Large intestine (tissue), 3 donors: ENCODE results near the gene ABL1. TPM values are rescaled to one million over a fixed set of nuclear protein-coding genes. Genes with fewer than 3 reads are reported as not detected.

Experiments used
- DNase-seq, 2 donors: peaks; one replicate each; pipeline versions ENCODE4 v3.0.0 to v3.0.0-alpha.2; 2013
- H3K27ac ChIP-seq: one replicate; pipeline ENCODE4 v1.5.1; 2013; ENCODE audit warnings: low read length
- H3K27me3 ChIP-seq: 2 replicates; pipeline ENCODE4 v1.6.1; 2013; ENCODE audit warnings: low read length; ENCODE audit not compliant: control insufficient read depth, insufficient read depth
- H3K36me3 ChIP-seq: 2 replicates; pipeline ENCODE4 v1.6.1; 2013; ENCODE audit warnings: low read length; ENCODE audit not compliant: control insufficient read depth, insufficient read depth
- H3K4me1 ChIP-seq: one replicate; pipeline ENCODE4 v1.6.1; 2013; ENCODE audit warnings: low read length; ENCODE audit not compliant: control insufficient read depth, insufficient read depth
- H3K4me3 ChIP-seq: one replicate; pipeline ENCODE4 v1.5.1; 2013; ENCODE audit warnings: low read length
- H3K9me3 ChIP-seq: one replicate; pipeline ENCODE4 v1.6.1; 2013; ENCODE audit warnings: mild to moderate bottlenecking, low read depth, low read length, moderate library complexity; ENCODE audit not compliant: control insufficient read depth
- WGBS: methylation state at CpG from one replicate; pipeline ENCODE4 v1.1.5; 2013; ENCODE audit warnings: low lambda C conversion rate; ENCODE audit not compliant: insufficient coverage; 5-methylcytosine and 5-hydroxymethylcytosine counted together
- polyA plus RNA-seq: library from polyadenylated mRNA; unstranded; fragments of 120-200 nt; gene quantifications from one replicate; pipeline ENCODE4 v1.2.1, GENCODE V29; 2013

ABL1 gene
- polyA plus RNA-seq, 1 donor: 50.9 TPM

- Histone ChIP-seq H3K36me3 (peaks cover 64% of the 10 kb centered on the region), H3K27ac (no peak overlapping the region), H3K27me3 (no peaks in the 10 kb centered on the region), H3K4me1 (no peaks in the 10 kb centered on the region), H3K4me3 (no peak overlapping the region), H3K9me3 (no peaks in the 10 kb centered on the region)
- no peak for DNase-seq
- no CpG with 5 or more reads among the region's 15 CpGs for WGBS
Measured at GRCh38 chr9:130872093-130872492, 37.0 kb downstream of the ABL1 start.

DNA sequence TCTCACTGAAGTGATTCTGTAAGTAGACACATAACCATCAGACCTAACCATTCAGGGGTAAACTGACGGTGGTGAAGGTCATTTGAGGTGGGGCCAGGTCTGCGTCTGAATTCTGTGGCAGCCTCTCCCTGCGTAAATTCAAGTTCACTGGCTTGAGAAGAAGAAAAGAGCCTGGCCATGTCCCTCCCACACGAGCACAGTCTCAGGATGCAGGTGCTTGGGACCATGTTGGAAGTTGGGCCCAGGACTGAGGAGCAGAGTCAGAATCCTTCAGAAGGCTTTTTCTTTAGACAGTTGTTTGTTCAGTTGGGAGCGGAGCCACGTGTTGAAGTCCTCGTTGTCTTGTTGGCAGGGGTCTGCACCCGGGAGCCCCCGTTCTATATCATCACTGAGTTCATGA, 37.5 kb downstream of the ABL1 start:
- WGBS: no CpG with 5 or more reads among the region's 9 CpGs
- no peak for DNase-seq
- H3K27ac ChIP-seq: no peak overlapping the region

DNA sequence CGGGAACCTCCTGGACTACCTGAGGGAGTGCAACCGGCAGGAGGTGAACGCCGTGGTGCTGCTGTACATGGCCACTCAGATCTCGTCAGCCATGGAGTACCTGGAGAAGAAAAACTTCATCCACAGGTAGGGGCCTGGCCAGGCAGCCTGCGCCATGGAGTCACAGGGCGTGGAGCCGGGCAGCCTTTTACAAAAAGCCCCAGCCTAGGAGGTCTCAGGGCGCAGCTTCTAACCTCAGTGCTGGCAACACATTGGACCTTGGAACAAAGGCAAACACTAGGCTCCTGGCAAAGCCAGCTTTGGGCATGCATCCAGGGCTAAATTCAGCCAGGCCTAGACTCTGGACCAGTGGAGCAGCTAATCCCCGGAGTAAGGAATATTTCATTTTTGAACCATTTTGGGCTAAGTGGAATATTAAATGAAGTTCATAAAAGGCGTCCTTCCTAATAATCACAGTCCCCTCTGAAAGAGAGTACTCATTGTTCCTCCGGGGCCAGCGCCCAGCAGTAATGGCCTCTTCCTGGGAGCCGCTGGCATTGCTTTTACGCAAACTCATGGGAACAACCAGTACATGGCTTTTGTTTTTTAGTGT, 38.0 kb downstream of the ABL1 start:
- H3K36me3 ChIP-seq: peaks cover 63% of the 10 kb centered on the region
- H3K9me3 ChIP-seq: no peaks in the 10 kb centered on the region
- H3K27me3 ChIP-seq: no peaks in the 10 kb centered on the region
- no peak overlapping the region for H3K27ac ChIP-seq
- no peaks in the 10 kb centered on the region for H3K4me1 ChIP-seq
- DNase-seq: no peak
- H3K4me3 ChIP-seq: no peak overlapping the region
- WGBS: 93% methylated on average over 3 of the region's 15 CpGs

More for the DNA sequence above, 37.5 kb downstream of the ABL1 start:
- no peak overlapping the region for H3K4me3 ChIP-seq
- H3K36me3 ChIP-seq: peaks cover 65% of the 10 kb centered on the region
- no peaks in the 10 kb centered on the region for H3K4me1 ChIP-seq
- H3K27me3 ChIP-seq: no peaks in the 10 kb centered on the region
- no peaks in the 10 kb centered on the region for H3K9me3 ChIP-seq

DNA sequence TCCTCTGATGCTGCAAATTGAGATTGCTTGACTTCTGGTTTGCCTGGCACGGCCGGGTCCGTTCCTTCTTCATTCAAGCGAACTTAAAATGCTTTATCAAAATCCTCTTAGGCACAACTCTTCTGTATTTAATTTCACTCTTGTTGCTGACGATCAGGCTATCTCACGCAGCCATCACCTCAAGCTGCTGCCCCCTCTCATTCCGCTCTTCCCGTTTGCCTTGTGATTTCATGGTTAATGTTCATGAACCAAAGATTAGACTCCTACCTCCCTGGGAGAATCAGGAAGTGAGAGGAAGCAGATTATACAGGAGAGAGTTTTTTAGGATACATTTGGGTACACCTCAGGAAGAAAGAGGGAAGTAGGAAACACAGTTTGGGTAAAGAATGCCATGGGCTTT, 38.9 kb downstream of the ABL1 start:
- no CpG with 5 or more reads among the region's 8 CpGs for WGBS
- Histone ChIP-seq H3K36me3 (peaks cover 71% of the 10 kb centered on the region), H3K4me1 (no peaks in the 10 kb centered on the region), H3K27ac (no peak overlapping the region), H3K9me3 (no peaks in the 10 kb centered on the region), H3K4me3 (no peak overlapping the region), H3K27me3 (no peaks in the 10 kb centered on the region)
- DNase-seq: no peak

DNA sequence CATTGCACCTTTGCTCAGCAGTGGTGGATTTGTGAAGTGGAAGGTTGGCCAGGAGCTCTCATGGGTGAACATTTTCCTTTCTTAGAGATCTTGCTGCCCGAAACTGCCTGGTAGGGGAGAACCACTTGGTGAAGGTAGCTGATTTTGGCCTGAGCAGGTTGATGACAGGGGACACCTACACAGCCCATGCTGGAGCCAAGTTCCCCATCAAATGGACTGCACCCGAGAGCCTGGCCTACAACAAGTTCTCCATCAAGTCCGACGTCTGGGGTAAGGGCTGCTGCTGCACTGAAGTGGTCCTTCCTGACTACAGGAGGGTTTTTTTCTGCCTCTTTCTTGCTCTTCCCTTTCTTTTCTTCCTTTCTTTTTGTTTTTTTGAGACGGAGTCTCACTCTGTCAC, 39.7 kb downstream of the ABL1 start:
- Histone ChIP-seq H3K4me3 (no peak overlapping the region), H3K4me1 (no peaks in the 10 kb centered on the region), H3K9me3 (no peaks in the 10 kb centered on the region), H3K27me3 (no peaks in the 10 kb centered on the region), H3K27ac (no peak overlapping the region), H3K36me3 (peaks cover 72% of the 10 kb centered on the region)
- DNase-seq: no peak
- 100% methylated on average over 3 of the region's 5 CpGs for WGBS

DNA sequence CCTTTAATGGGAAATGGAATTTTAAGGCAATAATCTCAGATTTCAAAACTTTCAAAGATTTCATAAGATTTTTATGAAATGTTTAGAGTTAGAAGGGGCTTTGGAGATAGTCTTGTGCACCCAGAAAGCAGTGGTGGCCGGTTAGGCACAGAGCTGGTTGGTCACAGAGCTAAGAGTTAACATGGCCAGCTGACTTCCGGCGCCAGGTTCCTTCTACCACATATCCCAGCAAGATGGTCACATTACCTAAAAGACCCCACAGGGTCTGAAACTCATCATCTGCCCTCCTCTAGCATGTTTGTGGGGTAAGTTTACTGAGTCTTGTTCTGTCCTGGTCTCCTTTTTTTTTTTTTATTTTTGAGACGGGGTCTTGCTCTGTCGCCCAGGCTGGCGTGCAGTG, 42.2 kb downstream of the ABL1 start:
- H3K36me3 ChIP-seq: peaks cover 77% of the 10 kb centered on the region
- no CpG with 5 or more reads among the region's 6 CpGs for WGBS

GRCh38 chr9:130878295-130878694, 43.2 kb downstream of the ABL1 start:
- Histone ChIP-seq H3K4me3 (no peak overlapping the region), H3K4me1 (no peaks in the 10 kb centered on the region), H3K36me3 (peaks cover 70% of the 10 kb centered on the region), H3K27me3 (no peaks in the 10 kb centered on the region), H3K27ac (no peak overlapping the region), H3K9me3 (no peaks in the 10 kb centered on the region)
- DNase-seq: no peak
- WGBS: no CpG with 5 or more reads among the region's 6 CpGs

More for the DNA sequence above, 42.2 kb downstream of the ABL1 start:
- Histone ChIP-seq H3K9me3 (no peaks in the 10 kb centered on the region), H3K4me1 (no peaks in the 10 kb centered on the region), H3K27ac (no peak overlapping the region), H3K4me3 (no peak overlapping the region), H3K27me3 (no peaks in the 10 kb centered on the region)
- no peak for DNase-seq

DNA sequence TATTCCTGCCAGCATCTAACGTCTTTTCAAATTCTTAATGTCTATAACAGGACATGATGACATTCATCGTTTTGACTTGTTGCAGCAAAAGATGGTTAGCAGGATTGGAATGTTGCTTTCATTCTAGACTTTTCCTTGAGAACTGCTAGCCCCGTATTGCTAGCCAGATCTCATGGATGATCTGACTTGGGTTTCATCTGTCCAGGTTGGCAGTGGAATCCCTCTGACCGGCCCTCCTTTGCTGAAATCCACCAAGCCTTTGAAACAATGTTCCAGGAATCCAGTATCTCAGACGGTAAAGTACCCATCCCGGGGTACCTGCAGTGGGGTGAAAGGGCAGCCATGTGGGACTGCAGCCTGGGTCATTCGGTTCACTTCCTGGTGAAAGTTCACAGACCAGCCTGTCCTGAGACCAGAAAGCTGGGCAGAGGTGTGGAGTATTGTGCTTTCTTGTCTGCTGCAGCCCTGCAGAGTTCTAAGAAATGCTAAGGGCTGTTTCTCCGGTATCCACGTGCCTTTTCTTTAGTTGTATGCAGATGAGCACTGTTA, 44.9 kb downstream of the ABL1 start:
- DNase-seq: no peak
- no CpG with 5 or more reads among the region's 9 CpGs for WGBS
- no peaks in the 10 kb centered on the region for H3K27me3 ChIP-seq

GRCh38 chr9:130880599-130881220, 45.7 kb downstream of the ABL1 start:
- no CpG with 5 or more reads among the region's 16 CpGs for WGBS
- DNase-seq: no peak
- H3K27me3 ChIP-seq: no peaks in the 10 kb centered on the region
- H3K9me3 ChIP-seq: no peaks in the 10 kb centered on the region
- H3K36me3 ChIP-seq: peaks cover 73% of the 10 kb centered on the region
- no peak overlapping the region for H3K4me3 ChIP-seq
- no peaks in the 10 kb centered on the region for H3K4me1 ChIP-seq
- H3K27ac ChIP-seq: no peak overlapping the region

More for the DNA sequence above, 44.9 kb downstream of the ABL1 start:
- H3K36me3 ChIP-seq: peaks cover 70% of the 10 kb centered on the region
- no peak overlapping the region for H3K4me3 ChIP-seq
- H3K9me3 ChIP-seq: no peaks in the 10 kb centered on the region
- H3K27ac ChIP-seq: no peak overlapping the region
- no peaks in the 10 kb centered on the region for H3K4me1 ChIP-seq

DNA sequence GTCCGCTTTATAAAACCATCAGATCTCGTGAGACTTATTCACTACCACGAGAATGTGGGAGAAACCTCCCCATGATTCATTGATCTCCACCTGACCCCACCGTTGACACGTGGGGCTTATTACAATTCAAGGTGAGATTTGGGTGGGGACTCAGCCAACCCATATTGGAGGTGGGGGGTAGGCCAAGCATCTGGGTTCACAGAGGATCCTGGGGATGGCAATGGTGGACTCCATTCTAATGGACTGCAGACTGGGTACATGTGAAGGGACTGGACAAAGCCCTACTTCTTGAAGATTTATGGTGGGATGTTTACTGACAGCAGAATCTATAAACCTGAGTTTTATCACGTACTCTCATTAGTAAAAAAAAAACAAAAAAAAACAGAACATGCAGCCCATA, 46.5 kb downstream of the ABL1 start:
- Histone ChIP-seq H3K4me1 (no peaks in the 10 kb centered on the region), H3K27ac (no peak overlapping the region), H3K4me3 (no peak overlapping the region), H3K9me3 (no peaks in the 10 kb centered on the region), H3K36me3 (peaks cover 81% of the 10 kb centered on the region), H3K27me3 (no peaks in the 10 kb centered on the region)
- 100% methylated on average over 4 of the region's 6 CpGs for WGBS
- DNase-seq: no peak
